Thyroid gland (tissue), 4 donors: ENCODE results near the gene SART1.

Experiments
- POLR2A ChIP-seq, 2 donors: fragments of 450-650 bp; IDR thresholded peaks; one replicate each; pipeline ENCODE4 v1.6.1; 2017; ENCODE audit warnings: antibody characterized with exemption in 2 of 2, mild to moderate bottlenecking in 2 of 2, moderate library complexity in 1 of 2
- TF ChIP-seq, protein P1 (sequence below), 6 experiments: fragments of 200-600 bp in 3 of 6; fragments of 450-650 bp in 3 of 6; sonication (generic) in 3 of 6; IDR thresholded peaks; one replicate each; pipeline ENCODE4 v1.5.1; 2016 to 2019; ENCODE audit warnings: antibody characterized with exemption in 6 of 6, mild to moderate bottlenecking in 2 of 6, inconsistent platforms in 1 of 6, moderate library complexity in 1 of 6

DNA sequence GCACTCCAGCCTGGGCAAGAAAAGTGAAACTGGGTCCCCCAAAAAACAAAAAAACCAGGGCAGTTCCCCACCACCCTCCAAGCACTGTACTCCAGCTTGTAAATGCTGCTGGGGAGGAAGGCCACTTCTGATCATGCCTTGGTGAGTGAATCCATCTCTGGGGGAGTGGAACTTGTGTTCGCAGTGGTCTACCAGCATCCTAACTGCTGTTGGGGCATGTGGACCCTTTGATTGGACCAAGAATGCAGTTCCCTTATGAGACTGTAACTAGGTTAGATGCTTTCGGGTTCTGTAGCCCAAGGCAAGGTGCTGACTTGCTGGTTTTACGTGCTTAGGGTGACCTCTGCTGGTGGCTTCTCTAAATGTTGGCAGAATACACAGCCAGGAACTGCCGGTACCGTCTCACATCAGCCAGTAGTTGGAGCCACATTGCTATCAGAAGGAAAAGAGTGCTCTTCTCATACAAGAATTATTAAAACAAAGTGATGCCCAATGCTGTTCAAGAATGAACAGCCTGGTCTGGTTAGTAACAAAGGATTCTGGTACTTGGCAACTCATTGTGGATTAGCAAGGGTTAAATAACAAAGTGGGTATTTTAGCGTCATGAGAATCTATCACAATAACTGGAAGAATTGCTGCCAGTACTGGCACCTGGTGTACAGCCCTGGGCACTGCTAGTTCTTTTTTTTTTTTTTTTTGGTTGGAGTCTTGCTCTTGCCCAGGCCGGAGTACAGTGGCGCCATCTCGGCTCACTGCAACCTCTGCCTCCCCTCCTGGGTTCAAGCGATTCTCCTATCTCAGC is 27.5 kb downstream of the SART1 start:
- TF ChIP-seq, protein P1, sequence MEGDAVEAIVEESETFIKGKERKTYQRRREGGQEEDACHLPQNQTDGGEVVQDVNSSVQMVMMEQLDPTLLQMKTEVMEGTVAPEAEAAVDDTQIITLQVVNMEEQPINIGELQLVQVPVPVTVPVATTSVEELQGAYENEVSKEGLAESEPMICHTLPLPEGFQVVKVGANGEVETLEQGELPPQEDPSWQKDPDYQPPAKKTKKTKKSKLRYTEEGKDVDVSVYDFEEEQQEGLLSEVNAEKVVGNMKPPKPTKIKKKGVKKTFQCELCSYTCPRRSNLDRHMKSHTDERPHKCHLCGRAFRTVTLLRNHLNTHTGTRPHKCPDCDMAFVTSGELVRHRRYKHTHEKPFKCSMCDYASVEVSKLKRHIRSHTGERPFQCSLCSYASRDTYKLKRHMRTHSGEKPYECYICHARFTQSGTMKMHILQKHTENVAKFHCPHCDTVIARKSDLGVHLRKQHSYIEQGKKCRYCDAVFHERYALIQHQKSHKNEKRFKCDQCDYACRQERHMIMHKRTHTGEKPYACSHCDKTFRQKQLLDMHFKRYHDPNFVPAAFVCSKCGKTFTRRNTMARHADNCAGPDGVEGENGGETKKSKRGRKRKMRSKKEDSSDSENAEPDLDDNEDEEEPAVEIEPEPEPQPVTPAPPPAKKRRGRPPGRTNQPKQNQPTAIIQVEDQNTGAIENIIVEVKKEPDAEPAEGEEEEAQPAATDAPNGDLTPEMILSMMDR (IDR thresholded peaks at IDR 0.05), result peak; percentile 72 to 100 (median 96)
- TF ChIP-seq POLR2A (IDR thresholded peaks at IDR 0.05), result no peak
